ENCODE results near the gene GREB1. TPM values are rescaled to one million over a fixed set of nuclear protein-coding genes. Genes with fewer than 3 reads are reported as not detected.

Gene GREB1
- total and polyA plus RNA-seq, 2 donors (not counting 1 experiment from before 2014, with no cell fraction given) = 0.04 to 0.39 TPM

DNA sequence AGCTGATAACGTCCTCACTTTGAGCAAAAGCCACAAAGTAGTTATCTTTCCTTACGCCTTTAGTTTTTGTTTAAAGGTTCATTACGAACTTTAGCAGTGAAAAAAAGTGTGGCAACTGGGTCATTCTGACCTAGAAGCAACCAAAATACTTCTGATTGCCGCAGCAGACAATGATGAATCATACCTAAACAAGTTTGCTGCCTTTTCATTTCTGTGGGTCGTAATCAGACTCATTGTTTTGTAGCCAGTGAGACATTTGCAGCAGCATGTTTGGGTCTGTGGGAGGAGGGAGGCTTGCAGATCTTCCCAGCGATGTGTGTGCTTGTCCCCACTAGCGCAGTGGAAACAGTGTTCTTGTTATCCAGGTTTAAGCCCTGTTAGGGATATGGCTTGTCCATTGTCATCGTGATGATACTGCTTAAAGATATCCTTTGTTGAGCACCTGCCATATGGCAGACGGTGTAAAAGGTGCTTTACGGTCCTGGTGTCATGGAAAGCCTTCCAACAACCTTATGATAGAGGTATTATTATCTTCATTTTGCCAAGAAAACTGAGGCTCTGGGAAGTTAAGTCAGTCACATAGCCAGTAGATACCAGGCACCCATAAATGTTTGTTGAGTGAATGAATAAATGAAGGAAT is 1.3 kb upstream of the GREB1 start:
- intact Hi-C loops (cut with micrococcal nuclease) = no loop called here
- no peak overlapping the region for H3K27ac Mint-ChIP-seq
- ChIA-PET CTCF (no interaction called here), POLR2A (no interaction called here)
- no peak for TF ChIP-seq EZH2 (IDR thresholded peaks at IDR 0.05; ENCODE audit: borderline replicate concordance, insufficient read depth, low read depth, low read length, poor library complexity, severe bottlenecking)
- TF ChIP-seq CTCF (IDR thresholded peaks at IDR 0.05) = no peak
- 66% methylated on average over 8 of the region's 10 CpGs for WGBS (ENCODE audit: insufficient coverage)
- no peak overlapping the region for H3K4me3 Mint-ChIP-seq
- H3K27me3 Mint-ChIP-seq = peaks cover 40% of the 10 kb centered on the region
- Histone ChIP-seq H3K27me3 (replicated peaks in 1 of 4; ENCODE audit: control extremely low read depth in 1 of 4, control insufficient read depth in 3 of 4, insufficient read depth in 4 of 4, low read length in 3 of 4) (peaks cover 0 to 6% (median 2%) of the 10 kb centered on the region in 4 experiments), H3K27ac (ENCODE audit: low read length in 2 of 2) (no peak overlapping the region), H4K20me1 (ENCODE audit: control insufficient read depth, insufficient read depth, low read length, poor library complexity, severe bottlenecking) (no peaks in the 10 kb centered on the region), H3K4me3 (ENCODE audit: control extremely low read depth in 1 of 5, extremely low read depth in 1 of 5, insufficient read depth in 1 of 5, low read depth in 2 of 5, low read length in 4 of 5) (no peak overlapping the region), H3K9ac (ENCODE audit: low read length) (no peak overlapping the region), H2AFZ (ENCODE audit: insufficient read depth, low read depth, low read length, poor library complexity, severe bottlenecking) (no peak overlapping the region), H3K79me2 (ENCODE audit: control insufficient read depth, insufficient read depth, low read length) (no peaks in the 10 kb centered on the region), H3K9me3 (ENCODE audit: control extremely low read depth in 1 of 3, control insufficient read depth in 2 of 3, insufficient read depth in 1 of 3, low read length in 2 of 3) (peaks cover 0 to 5% (median 0%) of the 10 kb centered on the region in 3 donors), H3K4me2 (replicated peaks; ENCODE audit: low read depth, low read length, poor library complexity, severe bottlenecking) (no peak overlapping the region), H3K36me3 (replicated peaks in 1 of 2; ENCODE audit: control extremely low read depth in 1 of 2, control insufficient read depth in 1 of 2, extremely low read depth in 1 of 2, insufficient read depth in 2 of 2, low read length in 1 of 2) (no peaks in the 10 kb centered on the region), H3K4me1 (ENCODE audit: control insufficient read depth in 2 of 2, insufficient read depth in 2 of 2, low read length in 2 of 2) (no peaks in the 10 kb centered on the region)
- H3K9me3 Mint-ChIP-seq (ENCODE audit: insufficient read depth) = no peaks in the 10 kb centered on the region
- no peak for ATAC-seq (ENCODE audit: low read depth)
- DNase-seq = no peak
- no peaks in the 10 kb centered on the region for H3K4me1 Mint-ChIP-seq

DNA sequence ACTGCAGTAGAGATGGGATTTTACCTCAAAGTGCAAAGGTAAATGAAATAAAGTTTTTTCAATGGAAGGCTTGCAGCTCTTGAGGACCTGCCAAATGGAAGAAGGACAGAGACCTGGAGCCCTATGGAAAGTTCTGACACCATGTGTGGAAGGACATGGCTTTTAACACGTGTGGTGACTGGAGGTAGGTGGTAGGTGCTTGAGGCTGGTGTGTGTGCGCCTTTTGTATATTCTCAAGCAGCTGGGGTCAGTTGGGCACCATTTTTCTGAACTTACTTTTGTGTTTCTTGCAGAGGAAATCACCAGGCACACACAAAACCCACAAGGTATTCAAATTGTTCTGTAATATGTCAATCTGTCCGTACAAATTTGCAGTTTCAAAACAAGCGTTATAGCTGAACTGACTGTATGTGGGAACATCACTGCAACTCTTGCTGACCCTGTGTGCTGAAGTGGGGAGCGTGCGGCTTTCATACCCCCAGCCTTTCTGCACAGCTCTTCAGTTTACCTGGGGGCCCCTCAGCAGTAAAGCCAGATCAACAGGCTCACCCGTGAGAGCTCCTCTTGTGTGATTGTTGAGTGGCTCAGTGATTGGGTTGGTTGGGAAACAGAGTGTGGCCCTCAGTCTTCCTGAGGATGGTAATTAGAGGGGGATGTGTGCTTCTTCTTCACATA is 363 bp downstream of the GREB1 start:
- no peak overlapping the region for H3K4me3 ChIP-seq (ENCODE audit: control extremely low read depth in 1 of 5, extremely low read depth in 1 of 5, insufficient read depth in 1 of 5, low read depth in 2 of 5, low read length in 4 of 5)
- CTCF ChIA-PET = interaction anchor here (0.7 kb wide), 1 partner anchor 9 kb away, joined by 3 read pairs; no protein-coding TSS in a partner anchor
- no peaks in the 10 kb centered on the region for H3K36me3 ChIP-seq (replicated peaks in 1 of 2; ENCODE audit: control extremely low read depth in 1 of 2, control insufficient read depth in 1 of 2, extremely low read depth in 1 of 2, insufficient read depth in 2 of 2, low read length in 1 of 2)
- intact Hi-C loops (cut with micrococcal nuclease) = no loop called here
- no peak overlapping the region for H3K4me3 Mint-ChIP-seq
- H3K27me3 Mint-ChIP-seq = peaks cover 35% of the 10 kb centered on the region
- H3K27ac ChIP-seq (ENCODE audit: low read length in 2 of 2) = no peak overlapping the region
- no peaks in the 10 kb centered on the region for H3K79me2 ChIP-seq (ENCODE audit: control insufficient read depth, insufficient read depth, low read length)
- no peak overlapping the region for H3K27ac Mint-ChIP-seq
- no peaks in the 10 kb centered on the region for H3K4me1 Mint-ChIP-seq
- TF ChIP-seq CTCF (IDR thresholded peaks at IDR 0.05) = no peak
- peaks cover 0 to 4% (median 0%) of the 10 kb centered on the region in 4 experiments for H3K27me3 ChIP-seq (replicated peaks in 1 of 4; ENCODE audit: control extremely low read depth in 1 of 4, control insufficient read depth in 3 of 4, insufficient read depth in 4 of 4, low read length in 3 of 4)
- H3K9me3 ChIP-seq (ENCODE audit: control extremely low read depth in 1 of 3, control insufficient read depth in 2 of 3, insufficient read depth in 1 of 3, low read length in 2 of 3) = peaks cover 0 to 8% (median 0%) of the 10 kb centered on the region in 3 donors
- ATAC-seq (ENCODE audit: low read depth) (no peak), DNase-seq (no peak)
- POLR2A ChIA-PET = no interaction called here
- no peak overlapping the region for H2AFZ ChIP-seq (ENCODE audit: insufficient read depth, low read depth, low read length, poor library complexity, severe bottlenecking)
- no peaks in the 10 kb centered on the region for H4K20me1 ChIP-seq (ENCODE audit: control insufficient read depth, insufficient read depth, low read length, poor library complexity, severe bottlenecking)
- H3K9me3 Mint-ChIP-seq (ENCODE audit: insufficient read depth) = no peaks in the 10 kb centered on the region
- H3K4me1 ChIP-seq (ENCODE audit: control insufficient read depth in 2 of 2, insufficient read depth in 2 of 2, low read length in 2 of 2) = no peaks in the 10 kb centered on the region
- H3K9ac ChIP-seq (ENCODE audit: low read length) = no peak overlapping the region
- WGBS (ENCODE audit: insufficient coverage) = 82% methylated on average over 2 of the region's 7 CpGs
- no peak overlapping the region for H3K4me2 ChIP-seq (replicated peaks; ENCODE audit: low read depth, low read length, poor library complexity, severe bottlenecking)

Data from B cell (primary cell).